SH-SY5Y (cell line): ENCODE data around the gene KLHDC4.

Experiments
- GATA2 ChIP-seq: IDR thresholded peaks from 2 replicates; pipeline ENCODE4 v1.6.1; 2011; ENCODE audit warnings: mild to moderate bottlenecking, low read depth, low read length
- GATA3 ChIP-seq: IDR thresholded peaks from 2 replicates; pipeline ENCODE4 v1.6.1; 2011; ENCODE audit warnings: low read depth, mild to moderate bottlenecking, low read length, moderate library complexity

GRCh38 chr16:87724490-87725291 lies 41.1 kb downstream of the KLHDC4 start:
- no peak for TF ChIP-seq GATA2
- no peak for TF ChIP-seq GATA3
